Neural cell (in vitro differentiated cells): ENCODE measurements around the gene KRT9. TPM values are rescaled to one million over a fixed set of nuclear protein-coding genes. Genes with fewer than 3 reads are reported as not detected.

ENCODE experiments used
- H2AFZ ChIP-seq: fragments of 200-600, 300-800 bp; sonication (generic), shearing (Covaris generic); 2 replicates; pipeline ENCODE4 v1.6.0; 2014; ENCODE audit warnings: low read depth, mild to moderate bottlenecking, antibody characterized with exemption, low read length, moderate library complexity
- H3F3A ChIP-seq: fragments of 200-600 bp; shearing (Covaris generic); 2 replicates; pipeline ENCODE4 v1.6.1; 2016; ENCODE audit warnings: mild to moderate bottlenecking, moderate library complexity, mixed read lengths, antibody characterized with exemption, low read length; ENCODE audit not compliant: insufficient read depth, poor library complexity, severe bottlenecking
- H3K27ac ChIP-seq: fragments of 200-600, 300-800 bp; sonication (generic), shearing (Covaris generic); 2 replicates; pipeline ENCODE4 v1.5.1; 2014; ENCODE audit warnings: mild to moderate bottlenecking, low read length, moderate library complexity
- H3K27me3 ChIP-seq: fragments of 300-800, 200-600 bp; sonication (generic), shearing (Covaris generic); 2 replicates; pipeline ENCODE4 v1.6.0; 2014; ENCODE audit warnings: mild to moderate bottlenecking, low read depth, low read length, moderate library complexity; ENCODE audit not compliant: insufficient read depth
- H3K36me3 ChIP-seq: fragments of 300-800, 200-600 bp; sonication (generic), shearing (Covaris generic); 2 replicates; pipeline ENCODE4 v1.5.1; 2014; ENCODE audit warnings: mild to moderate bottlenecking, antibody characterized with exemption, low read length, moderate library complexity; ENCODE audit not compliant: insufficient read depth
- H3K4me2 ChIP-seq: fragments of 300-800, 200-600 bp; sonication (generic), shearing (Covaris generic); 2 replicates; pipeline ENCODE4 v1.6.0; 2014; ENCODE audit warnings: mild to moderate bottlenecking, low read length
- H3K4me3 ChIP-seq: fragments of 300-800, 200-600 bp; sonication (generic), shearing (Covaris generic); 2 replicates; pipeline ENCODE4 v1.5.1; 2014; ENCODE audit warnings: mild to moderate bottlenecking, low read length, moderate library complexity
- H3K79me2 ChIP-seq: fragments of 200-600 bp; shearing (Covaris generic); replicated peaks from 2 replicates; pipeline ENCODE4 v1.6.0; 2014; ENCODE audit warnings: mild to moderate bottlenecking, low read length, moderate library complexity; ENCODE audit not compliant: insufficient read depth
- H3K9ac ChIP-seq: fragments of 300-800, 200-600 bp; sonication (generic), shearing (Covaris generic); 2 replicates; pipeline ENCODE4 v1.6.1; 2016; ENCODE audit warnings: mild to moderate bottlenecking, low read length, mixed read lengths
- H3K9me2 ChIP-seq: fragments of 200-600 bp; shearing (Covaris generic); 2 replicates; pipeline ENCODE4 v1.6.1; 2016; ENCODE audit warnings: mild to moderate bottlenecking, low read length, mixed read lengths; ENCODE audit not compliant: insufficient read depth
- H3K9me3 ChIP-seq: fragments of 200-600, 300-800 bp; sonication (generic), shearing (Covaris generic); 2 replicates; pipeline ENCODE4 v1.6.1; 2016; ENCODE audit warnings: mild to moderate bottlenecking, mixed run types, low read length, moderate library complexity, mixed read lengths
- H4K20me1 ChIP-seq: fragments of 200-600 bp; shearing (Covaris generic); 2 replicates; pipeline ENCODE4 v1.6.1; 2016; ENCODE audit warnings: mild to moderate bottlenecking, mixed run types; ENCODE audit not compliant: insufficient read depth
- CTCF ChIP-seq: fragments of 450-650 bp; IDR thresholded peaks from 2 replicates; pipeline ENCODE4 v1.5.1; 2014; ENCODE audit warnings: antibody characterized with exemption, mild to moderate bottlenecking, moderate library complexity; ENCODE audit not compliant: poor library complexity, severe bottlenecking
- EP300 ChIP-seq: fragments of 450-650 bp; conservative IDR thresholded peaks from 2 replicates; pipeline ENCODE4 v1.6.1; 2014; ENCODE audit warnings: antibody characterized with exemption, mild to moderate bottlenecking, moderate library complexity; ENCODE audit not compliant: poor library complexity, severe bottlenecking
- EZH2 ChIP-seq: fragments of 200-600, 300-800 bp; shearing (Covaris generic), sonication (generic); IDR thresholded peaks from 2 replicates; pipeline ENCODE4 v1.6.1; 2014; ENCODE audit warnings: antibody characterized with exemption, low read length, borderline replicate concordance, mild to moderate bottlenecking; ENCODE audit not compliant: insufficient read depth, poor library complexity, severe bottlenecking
- MXI1 ChIP-seq: fragments of 450-650 bp; conservative IDR thresholded peaks from 2 replicates; pipeline ENCODE4 v1.6.1; 2014; ENCODE audit warnings: antibody characterized with exemption, mild to moderate bottlenecking; ENCODE audit not compliant: poor library complexity, severe bottlenecking
- POLR2AphosphoS5 ChIP-seq: IDR thresholded peaks from 2 replicates; pipeline ENCODE4 v1.6.1; 2012
- RAD21 ChIP-seq: fragments of 450-650 bp; conservative IDR thresholded peaks from 2 replicates; pipeline ENCODE4 v1.6.1; 2014; ENCODE audit warnings: antibody characterized with exemption, mild to moderate bottlenecking, moderate library complexity
- REST ChIP-seq: IDR thresholded peaks from 2 replicates; pipeline ENCODE4 v1.6.1; 2012; ENCODE audit warnings: borderline replicate concordance
- TAF1 ChIP-seq: IDR thresholded peaks from 2 replicates; pipeline ENCODE4 v1.6.1; 2012; ENCODE audit warnings: low read depth
- polyA plus RNA-seq: library from polyadenylated mRNA; depleted of rRNA; stranded (reverse); fragments of >200 nt; gene quantifications from 2 replicates; pipeline ENCODE4 v1.2.3, GENCODE V29; 2014

The KRT9 gene
- polyA plus RNA-seq, 1 donor from 2014 or later = not detected

- Histone ChIP-seq H3K9ac (no peak overlapping the region), H3F3A (no peaks in the 10 kb centered on the region), H3K9me3 (no peaks in the 10 kb centered on the region), H3K79me2 (no peaks in the 10 kb centered on the region), H4K20me1 (no peaks in the 10 kb centered on the region), H3K9me2 (no peaks in the 10 kb centered on the region), H3K27ac (no peak overlapping the region), H3K4me3 (no peak overlapping the region), H3K4me2 (no peak overlapping the region), H3K27me3 (no peaks in the 10 kb centered on the region), H2AFZ (no peak overlapping the region), H3K36me3 (no peaks in the 10 kb centered on the region)
- TF ChIP-seq MXI1 (no peak), EZH2 (no peak), EP300 (no peak), REST (no peak), TAF1 (no peak)
These were observed 3.5 kb upstream of the KRT9 start for GRCh38 chr17:41575336-41575735.

GRCh38 chr17:41567317-41567716 is 4.5 kb downstream of the KRT9 start:
- H3F3A ChIP-seq = no peaks in the 10 kb centered on the region
- no peaks in the 10 kb centered on the region for H3K79me2 ChIP-seq
- H3K9me3 ChIP-seq = no peaks in the 10 kb centered on the region
- H3K27ac ChIP-seq = no peak overlapping the region
- no peak overlapping the region for H3K4me3 ChIP-seq
- no peak overlapping the region for H3K4me2 ChIP-seq
- no peak for TF ChIP-seq EZH2
- no peak for TF ChIP-seq REST
- no peak for TF ChIP-seq RAD21
- TF ChIP-seq CTCF = no peak
- TF ChIP-seq POLR2AphosphoS5 = no peak
- H3K9ac ChIP-seq = no peak overlapping the region
- no peaks in the 10 kb centered on the region for H3K27me3 ChIP-seq
- no peak overlapping the region for H2AFZ ChIP-seq
- H3K36me3 ChIP-seq = no peaks in the 10 kb centered on the region
- H4K20me1 ChIP-seq = no peaks in the 10 kb centered on the region
- no peaks in the 10 kb centered on the region for H3K9me2 ChIP-seq
